GM18526 (cell line): ENCODE results near the gene ACADVL.

Experiments used
- POLR2A ChIP-seq: IDR thresholded peaks from 3 replicates; pipeline ENCODE4 v1.6.1; 2011; ENCODE audit not compliant: insufficient read length; ENCODE audit errors: extremely low read depth

The ACADVL gene

DNA sequence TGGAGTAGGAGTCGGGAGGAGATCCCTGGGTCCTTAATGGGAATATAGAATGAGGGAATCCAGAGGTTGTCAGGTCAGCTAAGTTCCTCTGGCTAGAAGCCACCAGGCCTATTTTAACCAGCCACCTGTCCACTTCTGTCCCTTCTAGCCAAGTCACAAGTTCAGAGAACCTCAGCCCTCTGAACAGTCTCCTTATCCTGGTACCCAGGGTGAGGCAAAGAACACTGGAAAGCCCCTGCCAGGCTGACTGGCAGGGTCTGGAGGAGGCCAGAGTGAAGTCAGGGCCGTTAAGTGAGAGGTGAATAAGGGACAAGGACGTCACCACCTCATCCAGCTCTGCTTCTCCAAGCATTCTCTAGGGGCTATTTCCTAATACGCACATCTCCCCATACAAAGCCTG, 29.1 kb downstream of the ACADVL start:
- no peak for TF ChIP-seq POLR2A

DNA sequence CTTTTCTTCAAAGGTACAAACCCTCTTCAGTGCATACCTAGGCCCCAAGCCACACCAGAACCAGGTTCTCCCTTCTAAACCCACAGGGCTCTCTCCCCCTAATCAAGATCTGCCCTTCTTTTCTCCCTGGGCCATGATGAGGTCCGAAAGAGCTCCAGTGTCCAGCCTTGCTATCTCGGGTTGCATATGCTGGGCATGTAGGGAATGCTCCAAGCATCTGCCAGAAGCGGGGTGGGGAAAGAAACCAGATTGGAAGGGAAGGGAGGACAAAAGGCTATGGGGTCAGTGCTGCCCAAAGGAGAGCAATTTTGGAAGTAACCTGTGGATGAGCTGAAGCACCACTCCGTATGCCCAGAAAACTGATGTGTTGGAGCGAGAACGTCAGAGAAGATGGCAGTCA, 29.5 kb downstream of the ACADVL start:
- TF ChIP-seq POLR2A, result no peak

DNA sequence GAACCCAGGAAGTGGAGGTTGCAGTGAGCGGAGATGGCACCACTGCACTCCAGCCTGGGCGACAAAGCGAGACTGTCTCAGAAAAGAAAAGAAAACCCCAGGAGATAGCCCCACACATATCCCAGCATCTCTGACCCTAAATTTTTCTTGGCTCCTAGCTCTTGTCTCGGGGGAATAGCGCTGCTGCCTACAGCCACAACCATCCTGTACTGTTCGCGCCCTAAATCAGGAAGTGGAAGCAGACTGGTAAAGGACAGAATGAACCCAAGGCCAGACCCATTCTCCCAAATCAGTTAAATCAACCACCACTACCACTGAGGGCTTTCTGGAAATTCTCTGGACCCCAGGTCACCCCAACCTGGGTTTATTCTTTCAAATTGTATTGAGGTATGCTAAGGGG, 30.1 kb downstream of the ACADVL start:
- TF ChIP-seq POLR2A, result no peak

DNA sequence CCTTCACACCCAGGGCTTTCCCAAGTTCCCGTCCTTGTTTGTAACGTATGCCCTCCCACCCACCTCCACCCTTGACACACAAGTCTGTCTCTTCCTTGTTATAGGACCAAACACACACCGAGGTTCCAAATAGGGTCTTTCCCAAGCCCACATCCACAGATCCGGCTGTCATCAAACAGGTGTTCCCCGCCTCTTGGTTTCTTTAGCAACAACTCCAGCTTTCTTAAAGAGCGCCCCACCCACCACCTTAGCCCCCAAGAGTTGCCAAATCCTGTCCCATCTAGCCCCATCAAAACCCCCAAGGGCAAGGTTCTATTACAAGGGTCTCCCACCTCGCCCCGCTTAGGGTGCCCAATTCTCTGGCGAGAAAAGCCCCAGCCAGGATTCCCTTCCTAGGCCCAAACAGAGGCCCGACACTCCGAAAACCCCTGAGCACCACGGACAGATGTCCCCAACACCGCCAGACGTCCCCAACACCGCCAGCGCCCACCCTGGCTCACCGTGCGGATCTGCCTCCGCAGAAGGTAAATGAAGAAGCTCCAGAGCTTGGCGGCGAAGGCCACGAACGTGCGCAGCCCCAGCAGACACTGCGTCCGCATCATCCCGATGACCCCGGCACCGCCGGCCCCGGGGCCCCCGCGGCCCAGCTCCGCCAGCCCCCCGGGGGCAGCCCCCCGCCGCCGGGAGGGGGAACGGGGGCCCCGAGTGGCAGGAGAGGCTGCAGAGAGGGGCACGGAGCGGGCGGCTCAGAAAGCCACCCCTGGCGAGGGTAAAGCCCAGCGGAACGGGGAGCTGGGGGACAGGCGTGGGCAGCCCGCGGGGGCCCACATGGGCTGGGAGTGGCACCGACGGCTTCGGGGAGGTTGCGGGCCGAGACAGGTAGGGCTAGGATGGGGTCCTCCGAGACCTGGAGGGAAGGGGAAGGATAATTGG, 31.2 kb downstream of the ACADVL start:
- TF ChIP-seq POLR2A, result no peak

DNA sequence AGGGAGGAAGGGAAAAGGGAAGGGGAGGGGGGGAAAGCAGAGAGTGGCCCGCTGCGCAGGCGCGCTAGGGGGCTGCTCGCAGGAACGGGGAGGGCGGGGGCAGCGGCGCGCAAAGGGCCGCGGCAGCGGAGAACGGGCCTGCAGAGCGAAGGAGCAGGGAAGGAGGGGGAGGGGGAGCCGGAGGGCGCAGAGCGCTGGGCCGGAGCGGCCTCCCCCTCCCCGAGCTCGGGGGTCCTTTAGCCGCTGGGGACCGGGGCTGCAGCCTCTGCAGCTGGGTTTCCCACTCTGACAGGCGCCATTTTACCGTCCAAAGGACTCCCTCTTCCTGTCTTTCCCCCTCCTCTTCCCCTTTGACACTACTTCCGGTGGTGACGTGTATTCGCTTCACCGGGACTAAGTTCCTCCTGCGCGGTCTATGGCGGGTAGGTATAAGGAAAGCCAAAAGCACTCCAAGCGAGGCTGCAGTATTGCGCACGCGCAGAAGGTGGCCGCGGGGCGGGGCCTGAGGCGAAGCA, 32.0 kb downstream of the ACADVL start, which contains the start of gene CTDNEP1:
Gene CTDNEP1, minus strand, starts transcription at position 74 of the 515 bp plus-strand sequence. CDS start 438 bp downstream, outside the sequence.
- TF ChIP-seq POLR2A, result peak; percentile 48

DNA sequence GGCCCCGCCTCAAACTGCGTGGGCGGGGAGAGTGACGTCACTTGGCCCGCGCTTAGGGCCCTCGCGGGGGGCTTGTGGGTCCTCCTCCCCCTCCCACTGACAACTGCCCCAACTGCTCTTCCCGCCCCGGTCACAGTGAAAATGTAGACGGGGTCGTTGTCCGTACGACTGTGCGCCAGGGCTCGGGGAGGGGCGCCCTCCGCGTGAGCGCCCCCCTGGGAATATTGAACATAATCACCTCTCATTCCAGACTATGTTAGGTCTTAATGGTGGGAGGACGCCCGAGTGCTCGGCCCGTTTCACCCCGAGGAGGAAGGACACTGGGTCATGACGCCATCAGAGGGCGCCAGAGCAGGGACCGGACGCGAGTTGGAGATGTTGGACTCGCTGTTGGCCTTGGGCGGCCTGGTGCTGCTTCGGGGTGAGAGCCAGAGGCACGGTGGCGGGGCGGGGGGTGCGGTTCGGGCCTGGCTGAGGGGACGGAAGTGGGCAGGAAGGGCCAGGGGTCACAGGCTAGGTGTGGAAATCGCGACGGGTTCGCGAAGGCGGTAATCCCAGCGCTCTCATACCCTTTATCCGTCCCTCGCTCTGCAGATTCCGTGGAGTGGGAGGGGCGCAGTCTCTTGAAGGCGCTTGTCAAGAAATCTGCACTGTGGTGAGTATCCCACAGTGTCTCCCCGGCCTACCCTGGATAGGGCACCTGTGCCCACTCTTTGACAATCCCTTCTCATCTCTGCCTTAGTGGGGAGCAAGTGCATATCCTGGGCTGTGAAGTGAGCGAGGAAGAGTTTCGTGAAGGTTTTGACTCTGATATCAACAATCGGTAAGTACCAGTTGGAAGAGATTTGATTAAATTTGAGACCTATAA, 32.7 kb downstream of the ACADVL start, which contains the start of gene ELP5:
Gene ELP5, plus strand, starts transcription at position 40 of the 868 bp plus-strand sequence. Its CDS starts 336 bp downstream, at position 376.
- TF ChIP-seq POLR2A, result peak; percentile 87

DNA sequence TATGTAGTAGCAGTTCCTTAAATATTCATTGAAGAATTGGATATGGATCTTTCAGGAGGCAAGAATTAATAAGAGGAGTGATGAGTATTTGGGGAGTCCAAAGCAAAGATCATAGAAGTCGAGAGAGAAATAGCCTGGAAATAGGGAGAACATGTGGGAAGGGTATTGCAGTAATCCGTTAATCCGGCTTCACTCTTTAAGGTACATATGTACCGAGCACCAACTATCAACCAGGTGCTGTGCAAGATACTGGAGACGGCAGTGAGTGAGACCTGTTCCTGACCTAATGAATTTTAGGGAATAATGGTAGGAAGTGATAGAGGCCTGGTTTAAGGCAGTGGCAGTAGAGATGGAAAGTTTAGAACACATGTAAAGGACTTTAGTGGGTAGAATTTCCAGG, 33.3 kb downstream of the ACADVL start:
- no peak for TF ChIP-seq POLR2A

DNA sequence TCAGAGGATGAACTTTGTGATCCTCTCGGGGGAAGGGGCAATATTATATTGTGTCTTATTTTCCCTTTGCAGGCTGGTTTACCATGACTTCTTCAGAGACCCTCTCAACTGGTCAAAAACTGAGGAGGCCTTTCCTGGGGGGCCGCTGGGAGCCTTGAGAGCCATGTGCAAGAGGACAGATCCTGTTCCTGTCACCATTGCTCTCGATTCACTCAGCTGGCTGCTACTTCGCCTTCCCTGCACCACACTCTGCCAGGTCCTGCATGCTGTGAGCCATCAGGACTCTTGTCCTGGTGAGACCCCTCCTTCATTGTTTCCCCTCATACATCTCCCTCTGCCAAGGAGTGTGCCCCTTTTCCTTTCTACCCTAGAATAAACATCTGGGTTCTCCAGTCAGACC, 34.8 kb downstream of the ACADVL start:
- TF ChIP-seq POLR2A, result no peak

DNA sequence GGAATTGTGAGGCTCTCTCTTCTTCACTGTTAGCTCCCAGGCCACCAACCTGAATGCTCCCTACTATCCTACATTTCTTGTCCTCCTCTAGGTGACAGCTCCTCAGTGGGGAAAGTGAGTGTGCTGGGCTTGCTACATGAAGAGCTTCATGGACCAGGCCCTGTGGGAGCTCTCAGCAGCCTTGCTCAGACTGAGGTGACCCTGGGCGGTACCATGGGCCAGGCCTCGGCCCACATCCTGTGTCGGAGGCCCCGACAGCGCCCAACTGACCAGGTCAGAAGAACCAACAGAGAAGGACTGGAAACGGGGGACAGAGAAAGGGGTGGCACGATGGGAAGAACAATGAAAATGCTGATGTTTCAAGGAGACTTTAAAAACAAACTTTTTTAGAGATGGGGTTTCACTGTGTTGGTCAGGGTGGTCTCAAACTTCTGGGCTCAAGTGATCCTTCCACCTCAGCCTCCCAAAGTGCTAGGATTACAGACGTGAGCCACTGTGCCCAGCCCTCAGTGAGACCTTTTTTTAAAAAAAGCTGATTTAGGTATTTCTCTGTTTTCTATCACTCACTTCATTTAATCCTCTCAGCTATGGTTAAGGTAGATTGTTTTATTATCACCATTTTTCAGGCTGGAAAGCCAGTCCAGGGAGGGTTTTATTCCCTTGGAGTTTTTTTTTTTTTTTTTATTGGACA, 37.2 kb downstream of the ACADVL start:
- no peak for TF ChIP-seq POLR2A

DNA sequence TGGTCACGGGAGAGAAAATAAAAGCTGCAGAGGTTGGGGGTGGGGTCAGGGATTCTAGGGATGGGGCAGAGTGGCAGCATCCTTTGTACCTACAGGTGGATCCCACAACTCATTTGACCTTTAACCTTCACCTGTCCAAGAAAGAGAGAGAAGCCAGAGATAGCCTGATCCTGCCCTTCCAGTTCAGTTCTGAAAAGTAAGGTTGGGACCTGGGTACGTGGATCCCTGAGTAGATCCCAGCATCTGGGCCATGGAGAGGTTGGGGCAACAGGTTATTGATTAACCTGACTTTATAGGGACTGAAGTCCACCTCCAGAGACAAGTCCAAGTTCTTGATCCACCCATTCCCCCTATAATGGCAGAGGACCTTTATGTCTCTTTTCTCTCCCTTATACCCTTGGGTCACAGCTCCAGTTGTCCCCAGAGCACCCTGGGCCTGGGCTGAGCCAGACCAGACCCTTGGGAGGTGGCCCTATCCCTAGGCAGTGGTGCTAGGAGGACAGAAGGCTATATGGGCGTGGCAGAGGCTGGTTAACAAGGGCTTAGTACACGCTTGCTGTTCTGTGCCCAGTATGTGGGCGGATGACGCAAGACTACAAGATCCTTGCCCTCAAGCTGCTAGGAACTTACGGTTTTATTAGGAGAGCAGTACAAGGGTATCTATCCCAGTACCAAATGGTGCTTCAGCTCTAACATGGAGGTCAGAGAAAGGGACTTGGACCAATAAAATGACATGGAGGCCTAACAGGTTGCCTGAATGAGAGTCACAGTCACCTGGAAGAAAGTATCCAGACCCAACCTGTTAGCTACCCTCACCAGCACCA, 39.2 kb downstream of the ACADVL start:
- TF ChIP-seq POLR2A, result no peak

DNA sequence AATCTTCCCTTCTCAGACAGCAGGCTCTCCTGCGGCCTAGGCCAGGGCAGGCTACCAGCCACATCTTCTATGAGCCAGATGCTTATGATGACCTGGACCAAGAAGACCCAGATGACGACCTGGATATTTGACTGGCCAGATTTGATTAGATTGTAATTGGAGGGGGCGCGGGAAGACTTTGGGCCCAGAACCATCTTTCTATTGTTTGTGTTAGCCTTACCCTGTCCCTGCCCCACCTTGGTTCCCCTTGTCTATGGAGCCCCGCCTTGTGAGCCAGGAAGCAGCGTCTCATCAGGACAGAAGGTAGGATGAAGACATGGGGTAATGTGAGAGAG, 39.8 kb downstream of the ACADVL start:
- no peak for TF ChIP-seq POLR2A

DNA sequence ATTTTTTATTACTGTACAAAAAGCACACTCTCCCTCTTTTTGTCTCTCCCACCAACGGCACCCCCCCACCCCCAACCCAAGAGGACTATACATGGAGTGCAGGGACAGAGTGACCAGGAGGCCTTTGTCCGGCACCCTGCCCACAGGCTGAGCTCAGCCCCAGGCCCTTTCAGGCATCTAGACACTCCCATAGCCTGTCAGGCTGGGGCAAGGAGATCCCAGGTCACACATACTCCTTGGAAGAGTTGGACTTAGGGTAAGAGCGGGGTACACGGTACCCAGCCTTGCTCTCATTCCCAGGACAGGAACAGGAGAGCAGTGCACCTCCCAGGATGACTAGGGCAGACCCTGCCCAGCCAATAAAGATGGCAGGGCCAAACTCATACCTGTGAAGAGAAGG, 40.4 kb downstream of the ACADVL start:
- no peak for TF ChIP-seq POLR2A

DNA sequence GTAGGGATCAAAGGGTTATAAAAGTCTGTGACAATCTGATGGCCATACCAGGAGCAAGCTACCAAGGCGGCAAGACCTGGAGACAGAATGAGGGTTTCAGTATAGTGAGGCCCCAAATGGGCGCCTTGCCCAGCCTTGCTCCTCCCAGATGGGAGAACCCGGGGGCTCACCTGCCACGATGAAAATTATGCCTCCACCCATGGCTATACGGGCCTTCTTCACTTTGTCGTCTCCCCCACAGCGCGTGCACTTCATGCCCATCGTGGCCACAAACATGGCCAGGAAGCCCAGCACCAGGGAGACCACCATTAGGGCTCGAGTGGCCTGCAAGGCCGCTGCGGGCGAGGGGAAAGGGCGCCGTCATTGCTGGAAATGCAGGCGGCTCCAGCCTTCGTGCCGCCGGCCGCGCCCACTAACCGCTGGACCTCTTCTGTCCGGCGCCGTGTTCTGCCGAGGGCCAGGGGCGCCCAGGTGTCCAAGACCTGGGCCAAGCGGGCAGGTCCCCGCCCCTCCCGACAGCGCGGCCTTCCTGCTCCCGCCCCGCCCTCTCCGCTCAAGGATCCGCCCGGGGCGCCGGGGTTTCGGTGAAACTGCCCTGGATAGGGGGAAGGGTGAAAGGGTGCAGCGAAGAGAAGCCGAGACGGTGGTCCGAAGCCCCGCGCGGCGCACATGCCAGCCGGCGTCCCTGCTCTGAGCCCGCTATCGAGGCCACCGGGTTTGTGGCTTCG, 41.1 kb downstream of the ACADVL start:
- TF ChIP-seq POLR2A, result no peak
